A673 (cell line): Measurements from ENCODE around the gene KCTD16. TPM values are rescaled to one million over a fixed set of nuclear protein-coding genes. Genes with fewer than 3 reads are reported as not detected.

Experiments
- BruUV-seq: library from RNA; stranded (reverse); fragments of 400-500 nt; replicated peaks from 2 replicates; lab custom pipeline; 2021; lab: Mats Ljungman, UMichigan
- CTCF ChIA-PET: fragments of 300-600 bp; sonication (Branson Sonifier 250); formaldehyde crosslinking; loops from one replicate; lab custom pipeline; 2022; ENCODE audit warnings: antibody characterized with exemption; lab: Charles Lee
- POLR2A ChIA-PET: fragments of 300-600 bp; sonication (Branson Sonifier 250); formaldehyde crosslinking; loops from one replicate; lab custom pipeline; 2022; ENCODE audit warnings: antibody characterized with exemption; ENCODE audit not compliant: low non-redundant PET; lab: Charles Lee
- DNase-seq: peaks from one replicate; pipeline ENCODE4 v3.0.0-alpha.2; 2015; ENCODE audit warnings: low spot score
- H3K27ac ChIP-seq: fragments of 200-600 bp; sonication (generic); 2 replicates; pipeline ENCODE4 v1.5.1; 2016; ENCODE audit warnings: mixed run types, low read depth, mild to moderate bottlenecking, mixed read lengths, antibody characterized with exemption, low read length; ENCODE audit not compliant: poor library complexity, severe bottlenecking
- H3K27me3 ChIP-seq: fragments of 200-600 bp; sonication (generic); replicated peaks from 2 replicates; pipeline ENCODE4 v1.6.1; 2017; ENCODE audit warnings: mixed run types, low read depth, mild to moderate bottlenecking, mixed read lengths, antibody characterized with exemption, low read length; ENCODE audit not compliant: insufficient read depth, poor library complexity
- H3K36me3 ChIP-seq: fragments of 200-600 bp; sonication (generic); 2 replicates; pipeline ENCODE4 v1.6.1; 2016; ENCODE audit warnings: mixed run types, mild to moderate bottlenecking, mixed read lengths, antibody characterized with exemption, low read length; ENCODE audit not compliant: insufficient read depth, poor library complexity, severe bottlenecking
- H3K4me1 ChIP-seq: fragments of 200-600 bp; sonication (generic); 2 replicates; pipeline ENCODE4 v1.6.1; 2017; ENCODE audit warnings: mixed run types, mild to moderate bottlenecking, mixed read lengths, antibody characterized with exemption, low read length; ENCODE audit not compliant: insufficient read depth, poor library complexity, severe bottlenecking
- H3K4me3 ChIP-seq: fragments of 200-600 bp; sonication (generic); 2 replicates; pipeline ENCODE4 v1.5.1; 2016; ENCODE audit warnings: low read depth, mixed run types, mild to moderate bottlenecking, mixed read lengths, low read length; ENCODE audit not compliant: poor library complexity, severe bottlenecking
- H3K9me3 ChIP-seq: fragments of 200-600 bp; sonication (generic); 2 replicates; pipeline ENCODE4 v1.6.1; 2016; ENCODE audit warnings: mixed run types, low read depth, mild to moderate bottlenecking, mixed read lengths, antibody characterized with exemption, low read length; ENCODE audit not compliant: poor library complexity, severe bottlenecking
- CTCF ChIP-seq: fragments of 300-800, 200-600 bp; sonication (generic); conservative IDR thresholded peaks from 2 replicates; pipeline ENCODE4 v1.5.1; 2017; ENCODE audit warnings: low read depth, mild to moderate bottlenecking, antibody characterized with exemption, low read length, moderate library complexity, mixed read lengths
- EZH2 ChIP-seq: fragments of 200-600 bp; sonication (generic); IDR thresholded peaks from 2 replicates; pipeline ENCODE4 v1.6.1; 2017; ENCODE audit warnings: borderline replicate concordance, low read depth, mild to moderate bottlenecking, mixed read lengths, antibody characterized with exemption, low read length; ENCODE audit not compliant: poor library complexity, severe bottlenecking
- intact Hi-C: fragments of 100-400 bp; cut with micrococcal nuclease; formaldehyde crosslinking; loops from one replicate; pipeline ENCODE4 v1.10.0; 2022; ENCODE audit not compliant: unreplicated experiment
- total RNA-seq: library from RNA; stranded (reverse); gene quantifications from 2 replicates; pipeline ENCODE4 v1.2.3, GENCODE V29; 2021

Gene KCTD16
- total RNA-seq, 1 experiment from 2014 or later: 1.1 TPM

GRCh38 chr5:144151026-144151425 lies 19.6 kb upstream of the KCTD16 start:
- ChIA-PET CTCF (no interaction called here), POLR2A (interaction anchor here (0.7 kb wide), 1 partner anchor 453 kb away, joined by 9 read pairs; no protein-coding TSS in a partner anchor)
- BruUV-seq: no TSS peak
- no peaks in the 10 kb centered on the region for H3K4me1 ChIP-seq
- H3K27ac ChIP-seq: no peak overlapping the region
- TF ChIP-seq CTCF (no peak), EZH2 (no peak)
- intact Hi-C loops: no loop called here
- H3K4me3 ChIP-seq: no peak overlapping the region
- H3K9me3 ChIP-seq: no peaks in the 10 kb centered on the region
- H3K27me3 ChIP-seq: no peaks in the 10 kb centered on the region
- DNase-seq: no peak
- no peaks in the 10 kb centered on the region for H3K36me3 ChIP-seq

- Histone ChIP-seq H3K9me3 (no peaks in the 10 kb centered on the region), H3K4me3 (no peak overlapping the region), H3K36me3 (peaks cover 24% of the 10 kb centered on the region), H3K4me1 (no peaks in the 10 kb centered on the region), H3K27ac (no peak overlapping the region), H3K27me3 (no peaks in the 10 kb centered on the region)
- ChIA-PET CTCF (no interaction called here), POLR2A (no interaction called here)
- no TSS peak for BruUV-seq
- DNase-seq: no peak
- TF ChIP-seq EZH2 (no peak), CTCF (no peak)
- intact Hi-C loops: no loop called here
These were observed 13.9 kb upstream of the KCTD16 start for GRCh38 chr5:144156767-144157171.

GRCh38 chr5:144162686-144163085 lies 8.0 kb upstream of the KCTD16 start:
- no peaks in the 10 kb centered on the region for H3K27me3 ChIP-seq
- DNase-seq: no peak
- H3K9me3 ChIP-seq: no peaks in the 10 kb centered on the region
- BruUV-seq: no TSS peak
- peaks cover 76% of the 10 kb centered on the region for H3K36me3 ChIP-seq
- no peak overlapping the region for H3K4me3 ChIP-seq
- TF ChIP-seq CTCF (no peak), EZH2 (no peak)
- H3K4me1 ChIP-seq: no peaks in the 10 kb centered on the region
- H3K27ac ChIP-seq: no peak overlapping the region
- ChIA-PET CTCF (no interaction called here), POLR2A (no interaction called here)
- intact Hi-C loops: no loop called here
